Transverse colon (tissue), 4 donors: Measurements from ENCODE around the gene ATOH1. TPM values are rescaled to one million over a fixed set of nuclear protein-coding genes. Genes with fewer than 3 reads are reported as not detected.

Experiments used
- DNase-seq: peaks from one replicate; pipeline ENCODE4 v3.0.0-alpha.2; 2019
- H3K27ac ChIP-seq, 4 donors: fragments of 200-600 bp; sonication (generic); 2 replicates each; pipeline ENCODE4 v1.5.1; 2016 to 2018; ENCODE audit warnings: inconsistent platforms in 4 of 4
- H3K27me3 ChIP-seq: fragments of 200-600 bp; sonication (generic); 2 replicates; pipeline ENCODE4 v1.5.1; 2017; ENCODE audit warnings: inconsistent platforms
- H3K36me3 ChIP-seq, 4 donors: fragments of 200-600 bp; sonication (generic); 2 replicates each; pipeline ENCODE4 v1.5.1; 2017 to 2019; ENCODE audit warnings: inconsistent platforms in 4 of 4
- H3K4me1 ChIP-seq, 4 donors: fragments of 200-600 bp; sonication (generic); 2 replicates each; pipeline ENCODE4 v1.5.1; 2017 to 2020; ENCODE audit warnings: inconsistent platforms in 4 of 4
- H3K4me3 ChIP-seq, 4 donors: fragments of 200-600 bp; sonication (generic); 1 replicate in 1 of 4; 2 replicates in 3 of 4; pipeline versions ENCODE4 v1.5.1 to v1.6.1; 2017 to 2019; ENCODE audit warnings: inconsistent platforms in 4 of 4
- H3K9me3 ChIP-seq, 2 donors: fragments of 200-600 bp; sonication (generic); 2 replicates each; pipeline ENCODE4 v1.5.1; 2017 to 2019; ENCODE audit warnings: inconsistent platforms in 2 of 2
- EP300 ChIP-seq: sonication (generic); formaldehyde crosslinking; IDR thresholded peaks from one replicate; pipeline ENCODE4 v1.6.1; 2017; ENCODE audit warnings: antibody characterized with exemption, low read depth
- POLR2A ChIP-seq: fragments of 450-650 bp; IDR thresholded peaks from one replicate; pipeline ENCODE4 v1.6.1; 2016; ENCODE audit warnings: antibody characterized with exemption, mild to moderate bottlenecking, moderate library complexity
- POLR2AphosphoS5 ChIP-seq, 3 donors: sonication (generic); formaldehyde crosslinking; IDR thresholded peaks; one replicate each; pipeline ENCODE4 v1.6.1; 2016; ENCODE audit warnings: antibody characterized with exemption in 3 of 3
- WGBS, 2 donors: methylation state at CpG; one replicate each; pipeline ENCODE4 v1.1.5; 2018; ENCODE audit warnings: low coverage in 1 of 2; 5-methylcytosine and 5-hydroxymethylcytosine counted together
- in situ Hi-C, 4 donors: fragments of 200-750 bp; cut with MboI; loops; one replicate each; pipeline versions ENCODE4 v1.15.0 to v1.15.1; 2017; ENCODE audit warnings: low sequenced_read_pairs in 3 of 4, low pct_ligation_motif_present in 1 of 4, low pct_unique_long_range_greater_than_20kb in 1 of 4
- intact Hi-C: fragments of 100-400 bp; cut with DNase I; formaldehyde crosslinking; loops from one replicate; pipeline ENCODE4 v1.15.1; 2023; ENCODE audit warnings: low total_unique reads
- total RNA-seq, 4 donors: library from RNA; depleted of rRNA; stranded (reverse); fragments of >200 nt; gene quantifications; one replicate each; pipeline ENCODE4 v1.1.0, GENCODE V29; 2016
- TF ChIP-seq, protein P1 (sequence below), 5 experiments: fragments of 200-600 bp in 3 of 5; fragments of 450-650 bp in 2 of 5; sonication (generic) in 3 of 5; IDR thresholded peaks; 1 replicate in 2 of 5; 2 replicates in 3 of 5; pipeline ENCODE4 v1.5.1; 2016 to 2017; ENCODE audit warnings: antibody characterized with exemption in 5 of 5, inconsistent platforms in 3 of 5, mild to moderate bottlenecking in 2 of 5, moderate library complexity in 1 of 5

ATOH1 gene
- total RNA-seq, 4 donors from 2014 or later: 23.5 to 76.7 (median 32.8) TPM

DNA sequence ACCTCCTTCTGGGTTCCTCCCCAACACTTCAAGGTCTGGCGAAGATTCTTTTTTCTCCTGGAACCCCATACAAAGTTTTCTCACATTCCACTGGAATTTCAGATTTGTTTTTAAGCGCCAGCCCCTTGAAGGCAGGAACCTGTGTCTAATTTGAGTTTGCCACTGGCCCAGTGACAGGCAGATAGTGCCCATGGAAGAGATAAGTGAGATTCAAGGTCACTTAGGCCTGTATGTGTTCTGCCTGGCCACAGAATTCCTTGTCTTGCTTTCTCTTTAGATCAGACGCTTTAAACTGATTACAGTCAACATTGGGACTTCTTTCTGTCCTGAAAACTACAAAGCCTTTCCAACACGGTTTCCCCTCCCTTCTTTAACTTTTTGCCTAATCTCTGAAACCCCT lies 11.2 kb downstream of the ATOH1 start:
- 72 to 85% methylated on average over 4 of the region's 4 CpGs for WGBS, 2 donors
- no peak overlapping the region for H3K27ac ChIP-seq
- H3K4me1 ChIP-seq: peaks cover 0 to 24% (median 10%) of the 10 kb centered on the region in 4 donors
- TF ChIP-seq POLR2AphosphoS5 (IDR thresholded peaks at IDR 0.05) (no peak), EP300 (no peak), POLR2A (no peak)
- TF ChIP-seq, protein P1, sequence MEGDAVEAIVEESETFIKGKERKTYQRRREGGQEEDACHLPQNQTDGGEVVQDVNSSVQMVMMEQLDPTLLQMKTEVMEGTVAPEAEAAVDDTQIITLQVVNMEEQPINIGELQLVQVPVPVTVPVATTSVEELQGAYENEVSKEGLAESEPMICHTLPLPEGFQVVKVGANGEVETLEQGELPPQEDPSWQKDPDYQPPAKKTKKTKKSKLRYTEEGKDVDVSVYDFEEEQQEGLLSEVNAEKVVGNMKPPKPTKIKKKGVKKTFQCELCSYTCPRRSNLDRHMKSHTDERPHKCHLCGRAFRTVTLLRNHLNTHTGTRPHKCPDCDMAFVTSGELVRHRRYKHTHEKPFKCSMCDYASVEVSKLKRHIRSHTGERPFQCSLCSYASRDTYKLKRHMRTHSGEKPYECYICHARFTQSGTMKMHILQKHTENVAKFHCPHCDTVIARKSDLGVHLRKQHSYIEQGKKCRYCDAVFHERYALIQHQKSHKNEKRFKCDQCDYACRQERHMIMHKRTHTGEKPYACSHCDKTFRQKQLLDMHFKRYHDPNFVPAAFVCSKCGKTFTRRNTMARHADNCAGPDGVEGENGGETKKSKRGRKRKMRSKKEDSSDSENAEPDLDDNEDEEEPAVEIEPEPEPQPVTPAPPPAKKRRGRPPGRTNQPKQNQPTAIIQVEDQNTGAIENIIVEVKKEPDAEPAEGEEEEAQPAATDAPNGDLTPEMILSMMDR (IDR thresholded peaks at IDR 0.05): no peak
- H3K27me3 ChIP-seq: peaks cover 25% of the 10 kb centered on the region
- H3K9me3 ChIP-seq: no peaks in the 10 kb centered on the region
- in situ Hi-C loops: no loop called here
- no peaks in the 10 kb centered on the region for H3K36me3 ChIP-seq
- intact Hi-C loops: no loop called here
- no peak for DNase-seq
- H3K4me3 ChIP-seq: no peak overlapping the region

DNA sequence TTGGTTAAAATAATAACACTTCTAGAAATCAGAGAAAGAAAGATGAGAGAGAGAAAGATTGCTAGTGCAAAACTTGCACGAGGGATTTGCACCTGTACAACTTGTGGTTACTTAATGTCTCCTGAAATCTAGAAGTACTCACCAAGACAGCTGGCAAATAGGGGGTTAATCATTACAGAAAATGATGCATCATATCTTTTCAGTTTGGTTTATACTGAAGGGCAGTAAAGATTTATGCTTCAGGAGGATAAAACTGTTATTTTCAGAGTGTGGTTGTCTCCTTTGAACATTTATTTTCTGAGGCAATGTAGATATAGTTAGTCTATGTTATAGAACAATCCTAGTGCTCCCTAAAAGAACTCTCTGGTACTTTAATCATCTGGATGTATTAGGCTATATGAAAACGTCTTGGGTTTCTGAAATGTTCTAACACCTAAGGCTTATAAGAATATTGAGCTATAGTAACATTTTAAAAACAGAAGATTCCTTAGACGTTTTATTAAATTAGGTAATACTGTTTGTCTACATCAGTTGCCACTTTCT lies 13.3 kb downstream of the ATOH1 start:
- peaks cover 0 to 24% (median 10%) of the 10 kb centered on the region in 4 donors for H3K4me1 ChIP-seq
- intact Hi-C loops: no loop called here
- peaks cover 3% of the 10 kb centered on the region for H3K27me3 ChIP-seq
- no peak overlapping the region for H3K4me3 ChIP-seq
- in situ Hi-C loops: no loop called here
- H3K9me3 ChIP-seq: no peaks in the 10 kb centered on the region
- H3K36me3 ChIP-seq: no peaks in the 10 kb centered on the region
- H3K27ac ChIP-seq: peak overlapping the region in 2 of 4 donors; percentile 14 to 28
- WGBS, 2 donors: 31 to 45% methylated on average over 3 of the region's 3 CpGs
- no peak for TF ChIP-seq POLR2AphosphoS5 (IDR thresholded peaks at IDR 0.05)
- TF ChIP-seq, protein P1 (IDR thresholded peaks at IDR 0.05): no peak
- TF ChIP-seq POLR2A: no peak
- no peak for TF ChIP-seq EP300
- no peak for DNase-seq

- no peaks in the 10 kb centered on the region for H3K36me3 ChIP-seq
- WGBS, 2 donors: 38 to 53% methylated on average over 2 of the region's 2 CpGs
- peak overlapping the region in 3 of 4 donors; percentile 28 to 53 (median 31) for H3K27ac ChIP-seq
- intact Hi-C loops: no loop called here
- no peak for DNase-seq
- no peaks in the 10 kb centered on the region for H3K27me3 ChIP-seq
- H3K4me3 ChIP-seq: no peak overlapping the region
- in situ Hi-C loops: no loop called here
- peaks cover 0 to 24% (median 10%) of the 10 kb centered on the region in 4 donors for H3K4me1 ChIP-seq
- no peaks in the 10 kb centered on the region for H3K9me3 ChIP-seq
- TF ChIP-seq, protein P1 (IDR thresholded peaks at IDR 0.05): no peak
- peak in 1 of 3 donors; percentile 16 for TF ChIP-seq POLR2AphosphoS5 (IDR thresholded peaks at IDR 0.05)
Measured at GRCh38 chr4:93842601-93843252, 14.2 kb downstream of the ATOH1 start.

GRCh38 chr4:93843772-93844171 lies 15.2 kb downstream of the ATOH1 start:
- no peak for DNase-seq
- intact Hi-C loops: no loop called here
- Histone ChIP-seq H3K9me3 (no peaks in the 10 kb centered on the region), H3K27me3 (no peaks in the 10 kb centered on the region), H3K27ac (peak overlapping the region in 3 of 4 donors; percentile 28 to 53 (median 31)), H3K4me3 (no peak overlapping the region), H3K36me3 (no peaks in the 10 kb centered on the region), H3K4me1 (peaks cover 0 to 24% (median 10%) of the 10 kb centered on the region in 4 donors)
- in situ Hi-C loops: no loop called here
- TF ChIP-seq POLR2AphosphoS5 (IDR thresholded peaks at IDR 0.05) (no peak), EP300 (no peak), POLR2A (no peak)
- TF ChIP-seq, protein P1 (IDR thresholded peaks at IDR 0.05): no peak
